Neural progenitor cell (in vitro differentiated cells): ENCODE data around the gene TRIAP1.

ENCODE experiments used
- CTCF ChIP-seq: fragments of 200-600 bp; sonication (generic); IDR thresholded peaks from 2 replicates; pipeline ENCODE4 v1.5.1; 2017; ENCODE audit warnings: antibody characterized with exemption, mild to moderate bottlenecking
- EZH2 ChIP-seq: fragments of 200-600 bp; sonication (generic); IDR thresholded peaks from 2 replicates; pipeline ENCODE4 v1.6.1; 2017; ENCODE audit warnings: antibody characterized with exemption, mild to moderate bottlenecking, moderate library complexity

GRCh38 chr12:120445911-120446843 is at the start of gene TRIAP1, which contains the start of gene GATC:
- TF ChIP-seq EZH2 (no peak), CTCF (no peak)
